PFSK-1 (cell line): ENCODE data around the gene ARHGEF12.
A peak's percentile ranks its signal among the peaks of the same experiment; 100 is the strongest.

ENCODE experiments used
- FOXP2 ChIP-seq: optimal IDR thresholded peaks from 2 replicates; pipeline ENCODE3; 2011; ENCODE audit warnings: borderline replicate concordance, control low read depth, inconsistent platforms; ENCODE audit not compliant: insufficient read depth; ENCODE audit errors: extremely low read length, extremely low read depth
- POLR2AphosphoS5 ChIP-seq: IDR thresholded peaks from 2 replicates; pipeline ENCODE4 v1.6.1; 2012; ENCODE audit warnings: low read depth, mild to moderate bottlenecking, control low read depth, low read length, moderate library complexity
- SIN3A ChIP-seq: IDR thresholded peaks from 2 replicates; pipeline ENCODE4 v1.6.1; 2012; ENCODE audit warnings: mild to moderate bottlenecking, low read length, moderate library complexity, borderline replicate concordance; ENCODE audit not compliant: insufficient read depth
- TAF1 ChIP-seq: IDR thresholded peaks from 2 replicates; pipeline ENCODE4 v1.6.1; 2012; ENCODE audit warnings: low read length, control low read depth, borderline replicate concordance; ENCODE audit not compliant: insufficient read depth
- TF ChIP-seq, protein P1 (sequence below), 2 experiments: IDR thresholded peaks; 2 replicates each; pipeline versions ENCODE4 v1.6.1 to v1.8.0; 2011 to 2012; ENCODE audit warnings: low read depth in 2 of 2, low read length in 2 of 2, control low read depth in 1 of 2, inconsistent platforms in 1 of 2, mild to moderate bottlenecking in 1 of 2, moderate library complexity in 1 of 2; ENCODE audit not compliant: insufficient read depth in 1 of 2

Gene ARHGEF12

DNA sequence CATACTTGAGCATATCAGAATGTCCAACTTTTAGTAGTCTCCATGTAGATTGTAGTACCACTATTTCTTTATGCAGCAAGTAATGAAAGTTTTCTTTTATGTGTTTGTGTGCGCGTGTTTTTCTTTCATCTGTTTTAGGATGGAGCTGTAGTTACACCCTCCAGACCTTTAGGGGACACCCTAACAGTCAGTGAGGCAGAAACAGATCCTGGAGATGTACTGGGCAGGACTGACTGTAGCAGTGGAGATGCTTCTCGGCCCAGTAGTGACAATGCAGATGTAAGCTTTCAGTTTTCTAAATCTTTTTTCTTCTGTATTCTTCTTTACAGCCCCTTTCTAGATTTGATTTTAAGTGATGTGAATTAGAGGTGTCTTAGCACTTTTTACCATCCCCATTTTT is 95.4 kb downstream of the ARHGEF12 start:
- no peak for TF ChIP-seq SIN3A
- TF ChIP-seq POLR2AphosphoS5, result 0 out of 2 replicates have a peak, but pooled peaks have one; percentile 30
- no peak for TF ChIP-seq FOXP2
- no peak for TF ChIP-seq TAF1

DNA sequence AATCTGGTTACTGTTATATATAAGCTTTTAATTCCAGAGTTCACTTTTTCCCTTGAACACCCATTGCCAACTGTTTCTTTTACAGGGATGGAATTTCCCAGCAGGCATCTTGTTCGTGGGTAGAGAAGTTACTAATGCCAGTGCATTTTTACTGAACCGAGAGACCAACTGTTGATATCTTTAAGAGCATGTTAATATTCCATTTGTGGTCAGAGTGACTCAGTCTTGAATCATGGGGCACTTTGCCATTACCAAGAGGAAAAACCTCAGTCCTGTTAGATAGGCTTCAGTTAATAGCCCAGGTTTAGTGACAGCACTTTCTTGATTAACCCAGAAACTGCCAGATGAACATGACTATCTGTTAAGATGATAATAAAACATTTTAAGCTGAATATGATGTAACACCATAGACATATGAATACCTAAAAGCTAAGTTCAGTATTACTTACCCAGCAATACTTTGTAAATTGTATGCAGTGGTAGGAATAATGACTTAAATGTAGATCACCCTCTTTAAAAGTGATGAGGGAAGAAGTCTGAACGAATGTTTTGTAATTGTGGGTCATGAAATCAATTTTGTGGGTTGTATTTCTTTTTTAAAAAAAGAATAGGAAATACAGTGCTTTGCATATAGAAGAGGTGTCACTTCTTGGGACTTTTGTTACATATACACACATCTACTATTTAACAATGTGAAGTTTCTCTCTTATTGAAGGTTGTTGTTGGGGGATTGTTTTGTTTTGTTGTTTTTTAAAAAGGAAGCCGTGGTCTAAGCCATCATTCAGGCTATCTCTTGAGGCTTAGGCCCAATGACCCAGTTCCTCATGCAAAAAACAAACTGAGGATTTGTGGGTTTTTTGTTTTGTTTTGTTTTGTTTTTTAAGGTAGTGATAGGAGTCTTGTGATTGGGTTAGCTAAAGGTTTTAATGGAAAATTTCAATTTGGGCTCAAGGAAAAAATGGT is 96.1 kb downstream of the ARHGEF12 start:
- TF ChIP-seq FOXP2, result no peak
- TF ChIP-seq TAF1, result no peak
- TF ChIP-seq, protein P1, sequence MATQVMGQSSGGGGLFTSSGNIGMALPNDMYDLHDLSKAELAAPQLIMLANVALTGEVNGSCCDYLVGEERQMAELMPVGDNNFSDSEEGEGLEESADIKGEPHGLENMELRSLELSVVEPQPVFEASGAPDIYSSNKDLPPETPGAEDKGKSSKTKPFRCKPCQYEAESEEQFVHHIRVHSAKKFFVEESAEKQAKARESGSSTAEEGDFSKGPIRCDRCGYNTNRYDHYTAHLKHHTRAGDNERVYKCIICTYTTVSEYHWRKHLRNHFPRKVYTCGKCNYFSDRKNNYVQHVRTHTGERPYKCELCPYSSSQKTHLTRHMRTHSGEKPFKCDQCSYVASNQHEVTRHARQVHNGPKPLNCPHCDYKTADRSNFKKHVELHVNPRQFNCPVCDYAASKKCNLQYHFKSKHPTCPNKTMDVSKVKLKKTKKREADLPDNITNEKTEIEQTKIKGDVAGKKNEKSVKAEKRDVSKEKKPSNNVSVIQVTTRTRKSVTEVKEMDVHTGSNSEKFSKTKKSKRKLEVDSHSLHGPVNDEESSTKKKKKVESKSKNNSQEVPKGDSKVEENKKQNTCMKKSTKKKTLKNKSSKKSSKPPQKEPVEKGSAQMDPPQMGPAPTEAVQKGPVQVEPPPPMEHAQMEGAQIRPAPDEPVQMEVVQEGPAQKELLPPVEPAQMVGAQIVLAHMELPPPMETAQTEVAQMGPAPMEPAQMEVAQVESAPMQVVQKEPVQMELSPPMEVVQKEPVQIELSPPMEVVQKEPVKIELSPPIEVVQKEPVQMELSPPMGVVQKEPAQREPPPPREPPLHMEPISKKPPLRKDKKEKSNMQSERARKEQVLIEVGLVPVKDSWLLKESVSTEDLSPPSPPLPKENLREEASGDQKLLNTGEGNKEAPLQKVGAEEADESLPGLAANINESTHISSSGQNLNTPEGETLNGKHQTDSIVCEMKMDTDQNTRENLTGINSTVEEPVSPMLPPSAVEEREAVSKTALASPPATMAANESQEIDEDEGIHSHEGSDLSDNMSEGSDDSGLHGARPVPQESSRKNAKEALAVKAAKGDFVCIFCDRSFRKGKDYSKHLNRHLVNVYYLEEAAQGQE (IDR thresholded peaks at IDR 0.05; ENCODE audit: insufficient read depth in 1 of 2, low read depth in 2 of 2, low read length in 2 of 2), result no peak
- no peak for TF ChIP-seq SIN3A
- TF ChIP-seq POLR2AphosphoS5, result no peak

GRCh38 chr11:120441592-120441991 is 105.4 kb downstream of the ARHGEF12 start:
- TF ChIP-seq POLR2AphosphoS5, result no peak
- TF ChIP-seq TAF1, result no peak
- TF ChIP-seq, protein P1 (IDR thresholded peaks at IDR 0.05; ENCODE audit: insufficient read depth in 1 of 2, low read depth in 2 of 2, low read length in 2 of 2), result no peak
- TF ChIP-seq SIN3A, result no peak
- TF ChIP-seq FOXP2, result no peak

- TF ChIP-seq TAF1 (no peak), FOXP2 (no peak), POLR2AphosphoS5 (no peak), SIN3A (no peak)
- TF ChIP-seq, protein P1 (IDR thresholded peaks at IDR 0.05; ENCODE audit: insufficient read depth in 1 of 2, low read depth in 2 of 2, low read length in 2 of 2), result no peak
Observed at GRCh38 chr11:120442031-120442430, 105.8 kb downstream of the ARHGEF12 start.

- TF ChIP-seq POLR2AphosphoS5, result no peak
- no peak for TF ChIP-seq TAF1
- TF ChIP-seq, protein P1 (IDR thresholded peaks at IDR 0.05; ENCODE audit: insufficient read depth in 1 of 2, low read depth in 2 of 2, low read length in 2 of 2), result no peak
- TF ChIP-seq SIN3A, result no peak
- TF ChIP-seq FOXP2, result no peak
Observed at GRCh38 chr11:120446802-120447201, 110.6 kb downstream of the ARHGEF12 start.
